Measurements from ENCODE around the gene MPL.

DNA sequence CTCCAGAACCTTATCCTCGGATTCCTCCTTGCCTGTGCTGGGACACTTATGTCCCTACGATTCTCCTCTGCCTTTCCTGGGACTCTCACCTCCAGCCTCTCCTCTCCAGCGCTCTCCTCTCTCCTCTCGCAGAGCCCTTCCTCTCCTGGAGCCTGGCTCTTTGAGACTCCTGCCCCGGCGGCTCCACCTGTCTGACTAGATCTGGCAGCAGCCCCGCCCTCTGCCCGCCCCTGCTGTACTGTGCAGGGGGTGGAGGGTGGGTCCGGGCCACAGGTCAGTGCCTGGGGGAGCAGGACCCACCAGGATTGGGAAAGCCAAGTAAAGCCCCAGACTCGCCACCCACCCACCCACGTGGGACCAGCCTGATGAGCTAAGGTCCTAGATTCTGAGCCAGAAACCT, 28.6 kb downstream of the MPL start:
- TF ChIP-seq, protein P1, sequence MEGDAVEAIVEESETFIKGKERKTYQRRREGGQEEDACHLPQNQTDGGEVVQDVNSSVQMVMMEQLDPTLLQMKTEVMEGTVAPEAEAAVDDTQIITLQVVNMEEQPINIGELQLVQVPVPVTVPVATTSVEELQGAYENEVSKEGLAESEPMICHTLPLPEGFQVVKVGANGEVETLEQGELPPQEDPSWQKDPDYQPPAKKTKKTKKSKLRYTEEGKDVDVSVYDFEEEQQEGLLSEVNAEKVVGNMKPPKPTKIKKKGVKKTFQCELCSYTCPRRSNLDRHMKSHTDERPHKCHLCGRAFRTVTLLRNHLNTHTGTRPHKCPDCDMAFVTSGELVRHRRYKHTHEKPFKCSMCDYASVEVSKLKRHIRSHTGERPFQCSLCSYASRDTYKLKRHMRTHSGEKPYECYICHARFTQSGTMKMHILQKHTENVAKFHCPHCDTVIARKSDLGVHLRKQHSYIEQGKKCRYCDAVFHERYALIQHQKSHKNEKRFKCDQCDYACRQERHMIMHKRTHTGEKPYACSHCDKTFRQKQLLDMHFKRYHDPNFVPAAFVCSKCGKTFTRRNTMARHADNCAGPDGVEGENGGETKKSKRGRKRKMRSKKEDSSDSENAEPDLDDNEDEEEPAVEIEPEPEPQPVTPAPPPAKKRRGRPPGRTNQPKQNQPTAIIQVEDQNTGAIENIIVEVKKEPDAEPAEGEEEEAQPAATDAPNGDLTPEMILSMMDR (IDR thresholded peaks at IDR 0.05; ENCODE audit: low read depth, low read length, poor library complexity, severe bottlenecking) = no peak
- no peak for TF ChIP-seq EZH2phosphoT487 (IDR thresholded peaks at IDR 0.05; ENCODE audit: borderline replicate concordance, low read length)

All from DOHH2 (cell line).